Activated CD8-positive, alpha-beta T cell treated with anti-CD3 and anti-CD28 coated beads for 36 hours (primary cell): Measurements from ENCODE around the gene ACVRL1. TPM values are rescaled to one million over a fixed set of nuclear protein-coding genes. Genes with fewer than 3 reads are reported as not detected.

ENCODE experiments used
- ATAC-seq: fragments of 200-7000 bp; cut with Tn5 transposase; one replicate; pipeline ENCODE4 v1.10.0; 2021; ENCODE audit warnings: mild to moderate bottlenecking, moderate library complexity
- CTCF ChIA-PET: fragments of 350-600 bp; sonication (Branson Sonifier 250); formaldehyde crosslinking; loops from one replicate; lab custom pipeline; 2021; ENCODE audit warnings: antibody characterized with exemption; lab: Charles Lee
- POLR2A ChIA-PET: fragments of 350-600 bp; sonication (Branson Sonifier 250); formaldehyde crosslinking; loops from one replicate; lab custom pipeline; 2021; ENCODE audit warnings: antibody characterized with exemption; lab: Charles Lee
- DNase-seq: peaks from one replicate; pipeline ENCODE4 v3.0.0-alpha.2; 2020
- H3K27ac Mint-ChIP-seq: one replicate; pipeline ENCODE4 v1.8.0; 2021; ENCODE audit warnings: mild to moderate bottlenecking, mixed read lengths
- H3K27me3 Mint-ChIP-seq: one replicate; pipeline ENCODE4 v1.8.0; 2021; ENCODE audit warnings: mixed read lengths
- H3K36me3 Mint-ChIP-seq: one replicate; pipeline ENCODE4 v1.8.0; 2021; ENCODE audit warnings: low read depth, mixed read lengths
- H3K4me1 Mint-ChIP-seq: one replicate; pipeline ENCODE4 v1.8.0; 2021; ENCODE audit warnings: low read depth, mixed read lengths
- H3K4me3 Mint-ChIP-seq: one replicate; pipeline ENCODE4 v1.8.0; 2021; ENCODE audit warnings: mild to moderate bottlenecking, moderate library complexity, mixed read lengths
- H3K9me3 Mint-ChIP-seq: one replicate; pipeline ENCODE4 v1.8.0; 2021; ENCODE audit warnings: mixed read lengths
- intact Hi-C: fragments of 100-400 bp; cut with micrococcal nuclease; formaldehyde crosslinking; loops from one replicate; pipeline ENCODE4 v1.10.0; 2022
- total RNA-seq, 2 experiments: library from RNA; stranded (reverse); gene quantifications; one replicate each; pipeline ENCODE4 v1.2.3, GENCODE V29; 2021
- TF ChIP-seq, protein P1 (sequence below): fragments of 200-600 bp; IDR thresholded peaks from one replicate; pipeline ENCODE4 v1.8.0; 2022; ENCODE audit warnings: antibody characterized with exemption, mild to moderate bottlenecking

ACVRL1 gene
- total RNA-seq, 2 experiments from 2014 or later = not detected

DNA sequence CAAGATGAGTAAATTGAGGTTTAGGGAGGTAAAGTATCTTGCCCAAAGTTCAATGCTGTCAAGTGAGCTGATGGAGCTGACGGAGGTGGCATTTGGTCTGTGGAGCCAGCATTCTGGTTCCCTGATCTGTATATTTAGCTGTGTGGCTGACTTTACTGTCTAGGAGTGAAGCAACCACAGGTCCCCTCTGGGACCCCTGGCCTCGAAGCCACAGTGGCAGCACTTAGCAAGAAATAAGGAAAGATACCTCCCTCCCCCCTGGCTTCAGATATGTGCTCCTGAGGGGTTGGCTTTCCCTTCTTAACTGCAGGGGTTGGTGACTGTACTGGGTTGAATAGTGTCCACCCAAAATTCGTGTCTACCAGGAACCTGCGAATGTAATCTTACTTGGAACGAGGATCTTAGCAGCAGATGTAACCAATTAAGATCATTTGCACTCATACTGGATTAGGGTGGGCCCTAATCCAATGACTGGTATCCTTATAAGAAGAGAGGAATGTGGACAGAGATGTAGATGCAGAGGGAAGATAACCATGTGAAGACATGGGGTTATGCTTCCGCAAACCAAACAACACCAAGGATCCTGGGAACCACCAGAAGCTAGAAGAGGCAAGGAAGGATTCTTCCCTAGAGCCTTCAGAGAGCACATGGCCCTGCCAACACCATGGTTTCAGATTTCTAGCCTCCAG, 42.2 kb downstream of the ACVRL1 start:
- ChIA-PET POLR2A (interaction anchor here (1.0 to 1.5 kb wide), 2 partner anchors 22 to 25 kb away, joined by 3 to 4 read pairs; no protein-coding TSS in a partner anchor), CTCF (interaction anchor here (0.9 to 4.1 kb wide), 11 partner anchors 10 to 76 kb away, joined by 3 to 21 read pairs (median 3); no protein-coding TSS in a partner anchor)
- Mint-ChIP-seq H3K27ac (no peak overlapping the region), H3K4me3 (no peak overlapping the region), H3K4me1 (peaks cover 18% of the 10 kb centered on the region), H3K36me3 (no peaks in the 10 kb centered on the region), H3K27me3 (peaks cover 8% of the 10 kb centered on the region), H3K9me3 (peaks cover 7% of the 10 kb centered on the region)
- no peak for ATAC-seq
- intact Hi-C loops = no loop called here
- TF ChIP-seq, protein P1, sequence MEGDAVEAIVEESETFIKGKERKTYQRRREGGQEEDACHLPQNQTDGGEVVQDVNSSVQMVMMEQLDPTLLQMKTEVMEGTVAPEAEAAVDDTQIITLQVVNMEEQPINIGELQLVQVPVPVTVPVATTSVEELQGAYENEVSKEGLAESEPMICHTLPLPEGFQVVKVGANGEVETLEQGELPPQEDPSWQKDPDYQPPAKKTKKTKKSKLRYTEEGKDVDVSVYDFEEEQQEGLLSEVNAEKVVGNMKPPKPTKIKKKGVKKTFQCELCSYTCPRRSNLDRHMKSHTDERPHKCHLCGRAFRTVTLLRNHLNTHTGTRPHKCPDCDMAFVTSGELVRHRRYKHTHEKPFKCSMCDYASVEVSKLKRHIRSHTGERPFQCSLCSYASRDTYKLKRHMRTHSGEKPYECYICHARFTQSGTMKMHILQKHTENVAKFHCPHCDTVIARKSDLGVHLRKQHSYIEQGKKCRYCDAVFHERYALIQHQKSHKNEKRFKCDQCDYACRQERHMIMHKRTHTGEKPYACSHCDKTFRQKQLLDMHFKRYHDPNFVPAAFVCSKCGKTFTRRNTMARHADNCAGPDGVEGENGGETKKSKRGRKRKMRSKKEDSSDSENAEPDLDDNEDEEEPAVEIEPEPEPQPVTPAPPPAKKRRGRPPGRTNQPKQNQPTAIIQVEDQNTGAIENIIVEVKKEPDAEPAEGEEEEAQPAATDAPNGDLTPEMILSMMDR = no peak
- DNase-seq = no peak

DNA sequence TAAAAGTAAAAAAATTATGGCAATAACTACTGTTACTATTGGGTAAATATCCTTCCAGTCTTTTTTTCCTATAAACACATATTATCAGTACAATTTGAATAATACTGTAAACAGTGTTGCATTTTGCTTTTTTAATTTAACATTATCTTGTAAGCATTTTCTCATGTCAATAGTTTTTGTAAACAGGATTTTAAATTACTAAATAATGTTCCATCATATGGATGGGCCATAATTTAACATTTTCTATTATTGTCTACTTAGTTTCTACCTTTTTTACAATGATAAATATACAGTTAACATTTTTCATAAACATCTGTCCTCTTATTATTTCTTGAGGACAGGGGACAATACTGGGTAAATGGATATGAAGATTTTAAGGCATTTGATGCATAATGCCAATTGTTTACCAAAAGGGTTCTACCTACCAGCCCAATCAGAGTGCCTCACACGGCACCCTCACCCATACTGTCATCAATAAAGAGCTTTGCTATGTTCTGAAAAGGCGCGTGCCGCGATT, 43.4 kb downstream of the ACVRL1 start:
- Mint-ChIP-seq H3K27ac (peak overlapping the region; percentile 69), H3K4me1 (peaks cover 30% of the 10 kb centered on the region), H3K36me3 (no peaks in the 10 kb centered on the region), H3K4me3 (peak overlapping the region; percentile 86), H3K27me3 (peaks cover 8% of the 10 kb centered on the region), H3K9me3 (no peaks in the 10 kb centered on the region)
- ChIA-PET POLR2A (interaction anchor here (1.4 to 1.5 kb wide), 2 partner anchors 20 to 24 kb away, joined by 3 to 4 read pairs; no protein-coding TSS in a partner anchor), CTCF (interaction anchor here (0.6 to 4.1 kb wide), 8 partner anchors 8 to 30 kb away, joined by 3 to 21 read pairs (median 3); no protein-coding TSS in a partner anchor)
- DNase-seq (no peak), ATAC-seq (peak; percentile 47)
- intact Hi-C loops = loop anchor here (1.0 kb wide), 1 partner anchor 21 kb away; no protein-coding TSS in a partner anchor
- TF ChIP-seq, protein P1 = no peak

DNA sequence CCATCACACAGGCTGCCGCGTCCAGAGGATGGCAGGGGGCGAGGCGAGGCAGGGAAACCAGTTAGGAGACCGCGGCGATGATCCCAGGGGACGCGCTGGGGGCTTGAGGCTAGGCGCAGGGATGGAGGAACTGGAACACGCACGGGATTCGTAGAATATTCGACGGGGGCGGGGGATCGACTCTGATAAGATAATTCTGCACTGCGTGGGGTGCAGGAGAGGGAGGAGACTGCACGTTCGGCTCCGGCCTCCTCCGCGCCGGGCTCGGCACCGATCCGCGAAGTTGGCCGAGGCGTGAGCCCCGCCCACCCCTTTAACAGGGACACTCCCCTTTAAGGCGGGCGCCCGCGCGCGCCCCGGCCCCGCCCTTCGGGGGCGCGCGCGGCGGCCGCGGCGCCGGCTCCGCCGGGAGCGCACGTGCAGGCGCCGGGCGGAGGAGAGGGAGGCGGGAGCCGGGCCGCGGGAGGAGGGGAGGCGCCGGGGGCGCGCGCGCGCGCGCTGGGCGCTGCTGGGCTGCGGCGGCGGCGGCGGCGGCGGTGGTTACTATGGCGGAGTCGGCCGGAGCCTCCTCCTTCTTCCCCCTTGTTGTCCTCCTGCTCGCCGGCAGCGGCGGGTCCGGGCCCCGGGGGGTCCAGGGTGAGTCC, 44.0 kb downstream of the ACVRL1 start, which contains the start of gene ACVR1B:
Gene ACVR1B, plus strand, starts transcription at position 501 of the 644 bp plus-strand sequence. Its CDS starts 45 bp downstream, at position 546.
- Mint-ChIP-seq H3K27ac (peak within 1 kb of the TSS; percentile 69), H3K36me3 (no peaks in the 10 kb centered on the region), H3K9me3 (no peaks in the 10 kb centered on the region), H3K4me1 (peaks cover 35% of the 10 kb centered on the region), H3K4me3 (peak within 1 kb of the TSS; percentile 86), H3K27me3 (peaks cover 8% of the 10 kb centered on the region)
- TF ChIP-seq, protein P1 = no peak
- ChIA-PET POLR2A (interaction anchor here (1.1 to 1.4 kb wide), 2 partner anchors 11 to 19 kb away, joined by 4 read pairs; no protein-coding TSS in a partner anchor), CTCF (interaction anchor here (0.6 to 4.1 kb wide), 5 partner anchors 11 to 28 kb away, joined by 3 to 21 read pairs (median 6); no protein-coding TSS in a partner anchor)
- peak; percentile 97 for ATAC-seq
- DNase-seq = peak; percentile 92
- intact Hi-C loops = loop anchor here (1.0 kb wide), 1 partner anchor 20 kb away; no protein-coding TSS in a partner anchor

- CTCF ChIA-PET = interaction anchor here (1.8 to 4.1 kb wide), 3 partner anchors 10 to 29 kb away, joined by 6 to 21 read pairs (median 15); no protein-coding TSS in a partner anchor
- intact Hi-C loops = loop anchor here (1.0 kb wide), 1 partner anchor 19 kb away; no protein-coding TSS in a partner anchor
- no peaks in the 10 kb centered on the region for H3K9me3 Mint-ChIP-seq
- H3K4me1 Mint-ChIP-seq = peaks cover 35% of the 10 kb centered on the region
- TF ChIP-seq, protein P1 = no peak
- H3K36me3 Mint-ChIP-seq = no peaks in the 10 kb centered on the region
- ATAC-seq = peak; percentile 1
- peak overlapping the region; percentile 75 for H3K4me3 Mint-ChIP-seq
- peak overlapping the region; percentile 24 for H3K27ac Mint-ChIP-seq
- H3K27me3 Mint-ChIP-seq = peaks cover 8% of the 10 kb centered on the region
- DNase-seq = peak; percentile 19
- POLR2A ChIA-PET = interaction anchor here (1.1 to 1.4 kb wide), 2 partner anchors 10 to 18 kb away, joined by 4 read pairs; no protein-coding TSS in a partner anchor
Observed at GRCh38 chr12:51951843-51952722, 44.8 kb downstream of the ACVRL1 start.
